IMR-90 (cell line): ENCODE measurements around the gene DNAJC5G. TPM values are rescaled to one million over a fixed set of nuclear protein-coding genes. Genes with fewer than 3 reads are reported as not detected.

Experiments
- ATAC-seq: fragments of 200-7000 bp; cut with Tn5 transposase; 2 replicates; pipeline ENCODE4 v1.9.1; 2020; ENCODE audit warnings: low read depth, mild to moderate bottlenecking, moderate library complexity
- BruUV-seq: library from RNA; stranded (reverse); fragments of 400-500 nt; replicated peaks from 2 replicates; lab custom pipeline; 2021; lab: Mats Ljungman, UMichigan
- CTCF ChIA-PET: fragments of 300-600 bp; formaldehyde crosslinking; extraction: SDS; loops from one replicate; lab custom pipeline; 2021; ENCODE audit warnings: antibody characterized with exemption; lab: Yijun Ruan, JAX
- POLR2A ChIA-PET: fragments of 300-600 bp; sonication (Branson Sonifier 250); formaldehyde crosslinking; loops from one replicate; lab custom pipeline; 2022; ENCODE audit warnings: antibody characterized with exemption; ENCODE audit not compliant: unreplicated experiment; lab: Charles Lee
- DNase-seq: peaks from one replicate; pipeline ENCODE4 v3.0.0; 2013
- H2AFZ ChIP-seq: replicated peaks from 2 replicates; pipeline ENCODE3; 2013; ENCODE audit warnings: low read length, mild to moderate bottlenecking; ENCODE audit not compliant: poor library complexity
- H2AK5ac ChIP-seq: 2 replicates; pipeline ENCODE4 v1.6.1; 2013; ENCODE audit warnings: low read depth, low read length, inconsistent platforms
- H2AK9ac ChIP-seq: replicated peaks from 2 replicates; pipeline ENCODE3; 2013; ENCODE audit warnings: mild to moderate bottlenecking, low read depth, low read length, moderate library complexity; ENCODE audit not compliant: poor library complexity
- H2BK120ac ChIP-seq: 2 replicates; pipeline ENCODE4 v1.6.1; 2013; ENCODE audit warnings: low read depth, low read length, inconsistent platforms
- H2BK15ac ChIP-seq: 3 replicates; pipeline ENCODE4 v1.6.1; 2013; ENCODE audit warnings: low read depth, low read length, inconsistent platforms
- H2BK20ac ChIP-seq: 2 replicates; pipeline ENCODE4 v1.6.1; 2013; ENCODE audit warnings: low read depth, mild to moderate bottlenecking, inconsistent platforms, low read length, moderate library complexity
- H2BK5ac ChIP-seq: 2 replicates; pipeline ENCODE4 v1.6.1; 2013; ENCODE audit warnings: mild to moderate bottlenecking, low read depth, low read length, inconsistent platforms; ENCODE audit not compliant: poor library complexity, severe bottlenecking
- H3K14ac ChIP-seq: replicated peaks from 2 replicates; pipeline ENCODE4 v1.6.1; 2013; ENCODE audit warnings: low read depth, low read length, inconsistent platforms
- H3K18ac ChIP-seq: 2 replicates; pipeline ENCODE4 v1.6.1; 2013; ENCODE audit warnings: low read depth, low read length, control low read depth
- H3K23ac ChIP-seq: 2 replicates; pipeline ENCODE4 v1.6.1; 2013; ENCODE audit warnings: low read depth, low read length, inconsistent platforms
- H3K27ac ChIP-seq: 2 replicates; pipeline ENCODE4 v1.5.1; 2013; ENCODE audit warnings: mild to moderate bottlenecking, control low read depth, low read length; ENCODE audit not compliant: insufficient read depth
- H3K27me3 ChIP-seq: 2 replicates; pipeline ENCODE4 v1.6.1; 2013; ENCODE audit warnings: low read length; ENCODE audit not compliant: control insufficient read depth, insufficient read depth
- H3K36me3 ChIP-seq: 2 replicates; pipeline ENCODE4 v1.6.1; 2013; ENCODE audit warnings: low read length, mixed read lengths; ENCODE audit not compliant: control insufficient read depth, insufficient read depth
- H3K4ac ChIP-seq: 2 replicates; pipeline ENCODE4 v1.6.1; 2013; ENCODE audit warnings: low read depth, low read length, inconsistent platforms
- H3K4me1 ChIP-seq: 2 replicates; pipeline ENCODE4 v1.6.1; 2013; ENCODE audit warnings: low read length, mixed read lengths; ENCODE audit not compliant: control insufficient read depth, insufficient read depth
- H3K4me2 ChIP-seq: 2 replicates; pipeline ENCODE4 v1.6.1; 2013; ENCODE audit warnings: low read depth, mild to moderate bottlenecking, control low read depth, low read length, moderate library complexity
- H3K4me3 ChIP-seq: 2 replicates; pipeline ENCODE4 v1.5.1; 2013; ENCODE audit warnings: low read depth, mild to moderate bottlenecking, control low read depth, low read length, moderate library complexity; ENCODE audit not compliant: insufficient read depth
- H3K56ac ChIP-seq: 2 replicates; pipeline ENCODE4 v1.6.1; 2013; ENCODE audit warnings: low read length, inconsistent platforms; ENCODE audit not compliant: insufficient read depth; ENCODE audit errors: extremely low read depth
- H3K79me1 ChIP-seq, 2 experiments: 2 replicates each; pipeline ENCODE4 v1.6.1; 2013; ENCODE audit warnings: low read length in 2 of 2, inconsistent platforms in 1 of 2, low read depth in 1 of 2
- H3K9ac ChIP-seq: 2 replicates; pipeline ENCODE4 v1.6.1; 2013; ENCODE audit warnings: low read depth, low read length, control low read depth
- H3K9me1 ChIP-seq: 2 replicates; pipeline ENCODE4 v1.6.1; 2013; ENCODE audit warnings: low read length, inconsistent platforms; ENCODE audit not compliant: insufficient read depth
- H3K9me3 ChIP-seq: 2 replicates; pipeline ENCODE4 v1.6.1; 2013; ENCODE audit warnings: low read length; ENCODE audit not compliant: control insufficient read depth, insufficient read depth
- H4K20me1 ChIP-seq: 2 replicates; pipeline ENCODE4 v1.6.1; 2013; ENCODE audit warnings: low read length, inconsistent platforms; ENCODE audit not compliant: insufficient read depth
- H4K5ac ChIP-seq: 2 replicates; pipeline ENCODE4 v1.6.1; 2013; ENCODE audit warnings: mild to moderate bottlenecking, low read depth, low read length, control low read depth
- H4K8ac ChIP-seq, 2 experiments: 2 replicates each; pipeline ENCODE4 v1.6.1; 2013; ENCODE audit warnings: low read depth in 2 of 2, low read length in 2 of 2, control low read depth in 1 of 2, inconsistent platforms in 1 of 2
- H4K91ac ChIP-seq: 2 replicates; pipeline ENCODE4 v1.6.1; 2013; ENCODE audit warnings: low read depth, low read length, inconsistent platforms; ENCODE audit not compliant: insufficient read depth
- MXI1 ChIP-seq: IDR thresholded peaks from 2 replicates; pipeline ENCODE4 v1.6.1; 2012; ENCODE audit warnings: low read depth, mild to moderate bottlenecking, low read length, moderate library complexity, borderline replicate concordance
- RAD21 ChIP-seq: IDR thresholded peaks from 2 replicates; pipeline ENCODE4 v1.6.1; 2012; ENCODE audit warnings: low read length, improper control_type of control experiment
- RCOR1 ChIP-seq: IDR thresholded peaks from 2 replicates; pipeline ENCODE4 v1.6.1; 2012; ENCODE audit warnings: mild to moderate bottlenecking, low read length, improper control_type of control experiment; ENCODE audit not compliant: insufficient replicate concordance
- RFX5 ChIP-seq: IDR thresholded peaks from 2 replicates; pipeline ENCODE4 v1.8.0; 2012; ENCODE audit warnings: low read depth, mild to moderate bottlenecking, low read length, moderate library complexity
- SMC3 ChIP-seq: fragments of 150-350 bp; IDR thresholded peaks from 2 replicates; pipeline ENCODE4 v1.6.1; 2016; ENCODE audit warnings: low read depth, mild to moderate bottlenecking, antibody characterized with exemption, low read length, moderate library complexity
- WGBS, 2 experiments: methylation state at CpG; one replicate each; pipeline versions ENCODE4 v1.1.5 to v1.1.7; 2013; ENCODE audit warnings: missing lambda C conversion rate in 2 of 2; ENCODE audit not compliant: insufficient read length in 1 of 2; ENCODE audit errors: extremely low coverage in 2 of 2; 5-methylcytosine and 5-hydroxymethylcytosine counted together
- dilution Hi-C: fragments of 300-500 bp; cut with HindIII; formaldehyde crosslinking; loops from one replicate; pipeline ENCODE4 v1.14.3; 2018; ENCODE audit warnings: low sequenced_read_pairs; ENCODE audit not compliant: unreplicated experiment
- in situ Hi-C: fragments of 300-500 bp; cut with MboI; formaldehyde crosslinking; loops from 3 replicates; pipeline ENCODE4 v1.14.3; 2019; ENCODE audit warnings: low sequenced_read_pairs, inconsistent platforms, mixed read lengths
- intact Hi-C: fragments of 100-400 bp; cut with micrococcal nuclease; formaldehyde crosslinking; loops from 2 replicates; pipeline ENCODE4 v1.10.0; 2022
- polyA plus RNA-seq, 3 experiments: library from polyadenylated mRNA; depleted of rRNA; stranded (reverse); fragments of >200 nt; gene quantifications; 2 replicates each; pipeline ENCODE4 v1.2.3, GENCODE V29; 2012; ENCODE audit warnings: low replicate concordance in 1 of 3
- total RNA-seq: library from RNA; depleted of rRNA; stranded (reverse); fragments of >200 nt; gene quantifications from 2 replicates; pipeline ENCODE4 v1.2.3, GENCODE V29; 2012
- TF ChIP-seq, protein P1 (sequence below): fragments of 150-350 bp; IDR thresholded peaks from 2 replicates; pipeline ENCODE4 v1.6.1; 2017; ENCODE audit warnings: mild to moderate bottlenecking, antibody characterized with exemption, low read length, low read depth
- TF ChIP-seq, protein P2 (sequence below): conservative IDR thresholded peaks from 2 replicates; pipeline ENCODE4 v1.5.1; 2012; ENCODE audit warnings: mild to moderate bottlenecking, low read depth, low read length, improper control_type of control experiment

Gene DNAJC5G
- total and polyA plus RNA-seq, 2 of the 4 experiments (the other 2 are of a cell fraction), result not detected

- Histone ChIP-seq H3K18ac (no peak overlapping the region), H4K20me1 (no peaks in the 10 kb centered on the region), H3K9me1 (peaks cover 14% of the 10 kb centered on the region), H3K4me1 (peaks cover 20% of the 10 kb centered on the region), H3K36me3 (no peaks in the 10 kb centered on the region), H4K91ac (no peak overlapping the region), H3K9me3 (no peaks in the 10 kb centered on the region), H3K9ac (no peak overlapping the region), H2BK120ac (no peak overlapping the region), H3K79me1 (no peaks in the 10 kb centered on the region), H3K27me3 (peaks cover 10% of the 10 kb centered on the region; the same call in 1 of the 2 replicates), H2AK5ac (no peak overlapping the region), H4K8ac (no peak overlapping the region), H4K5ac (no peak overlapping the region), H2BK5ac (no peak overlapping the region), H3K4me3 (no peak overlapping the region), H3K14ac (no peak overlapping the region), H3K4ac (no peak overlapping the region), H3K56ac (no peak overlapping the region), H2BK15ac (no peak overlapping the region), H2AK9ac (no peak overlapping the region), H3K23ac (no peak overlapping the region), H3K27ac (no peak overlapping the region), H2AFZ (no peak overlapping the region), H2BK20ac (no peak overlapping the region), H3K4me2 (no peak overlapping the region)
- intact Hi-C loops (no loop called here), in situ Hi-C loops (no loop called here), dilution Hi-C loops (no loop called here)
- POLR2A ChIA-PET, result no interaction called here
- DNase-seq (no peak), ATAC-seq (no peak)
- BruUV-seq, result no TSS peak
- no CpG with 5 or more reads among the region's 6 CpGs for WGBS, 2 experiments
- TF ChIP-seq RCOR1 (no peak), SMC3 (no peak), MXI1 (no peak), RAD21 (no peak), RFX5 (no peak)
- TF ChIP-seq, protein P1, sequence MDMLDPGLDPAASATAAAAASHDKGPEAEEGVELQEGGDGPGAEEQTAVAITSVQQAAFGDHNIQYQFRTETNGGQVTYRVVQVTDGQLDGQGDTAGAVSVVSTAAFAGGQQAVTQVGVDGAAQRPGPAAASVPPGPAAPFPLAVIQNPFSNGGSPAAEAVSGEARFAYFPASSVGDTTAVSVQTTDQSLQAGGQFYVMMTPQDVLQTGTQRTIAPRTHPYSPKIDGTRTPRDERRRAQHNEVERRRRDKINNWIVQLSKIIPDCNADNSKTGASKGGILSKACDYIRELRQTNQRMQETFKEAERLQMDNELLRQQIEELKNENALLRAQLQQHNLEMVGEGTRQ, result no peak
- TF ChIP-seq, protein P2, sequence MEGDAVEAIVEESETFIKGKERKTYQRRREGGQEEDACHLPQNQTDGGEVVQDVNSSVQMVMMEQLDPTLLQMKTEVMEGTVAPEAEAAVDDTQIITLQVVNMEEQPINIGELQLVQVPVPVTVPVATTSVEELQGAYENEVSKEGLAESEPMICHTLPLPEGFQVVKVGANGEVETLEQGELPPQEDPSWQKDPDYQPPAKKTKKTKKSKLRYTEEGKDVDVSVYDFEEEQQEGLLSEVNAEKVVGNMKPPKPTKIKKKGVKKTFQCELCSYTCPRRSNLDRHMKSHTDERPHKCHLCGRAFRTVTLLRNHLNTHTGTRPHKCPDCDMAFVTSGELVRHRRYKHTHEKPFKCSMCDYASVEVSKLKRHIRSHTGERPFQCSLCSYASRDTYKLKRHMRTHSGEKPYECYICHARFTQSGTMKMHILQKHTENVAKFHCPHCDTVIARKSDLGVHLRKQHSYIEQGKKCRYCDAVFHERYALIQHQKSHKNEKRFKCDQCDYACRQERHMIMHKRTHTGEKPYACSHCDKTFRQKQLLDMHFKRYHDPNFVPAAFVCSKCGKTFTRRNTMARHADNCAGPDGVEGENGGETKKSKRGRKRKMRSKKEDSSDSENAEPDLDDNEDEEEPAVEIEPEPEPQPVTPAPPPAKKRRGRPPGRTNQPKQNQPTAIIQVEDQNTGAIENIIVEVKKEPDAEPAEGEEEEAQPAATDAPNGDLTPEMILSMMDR, result no peak
- CTCF ChIA-PET, result no interaction called here
These were observed 10.2 kb downstream of the DNAJC5G start for GRCh38 chr2:27285481-27285880.
